ENCODE data around the gene ASIC3.
A peak's percentile ranks its signal among the peaks of the same experiment; 100 is the strongest.

ASIC3 gene

GRCh38 chr7:151076863-151077704 is 28.8 kb downstream of the ASIC3 start:
- Histone ChIP-seq H3K9ac (ENCODE audit: insufficient read length, low read depth) (no peak overlapping the region), H3K36me3 (ENCODE audit: insufficient read depth, insufficient read length, low read length) (peaks cover 58% of the 10 kb centered on the region), H3K9me3 (ENCODE audit: insufficient read depth, low read length) (no peaks in the 10 kb centered on the region), H3K4me3 (ENCODE audit: insufficient read length, low read depth) (no peak overlapping the region), H3K27me3 (ENCODE audit: insufficient read depth, insufficient read length) (no peaks in the 10 kb centered on the region), H3K4me1 (ENCODE audit: insufficient read depth, insufficient read length) (peaks cover 19% of the 10 kb centered on the region)
- no peak for DNase-seq (ENCODE audit: low read depth, low spot score)
- no peak for TF ChIP-seq YY1 (IDR thresholded peaks at IDR 0.05; ENCODE audit: insufficient read depth, insufficient read length)

- H3K4me1 ChIP-seq (ENCODE audit: insufficient read depth, insufficient read length), result peaks cover 19% of the 10 kb centered on the region
- TF ChIP-seq SUZ12 (IDR thresholded peaks at IDR 0.05; ENCODE audit: extremely low read depth, insufficient read depth, insufficient read length), result no peak
- no peak for TF ChIP-seq ZNF274 (IDR thresholded peaks at IDR 0.05; ENCODE audit: low read depth, low read length)
- TF ChIP-seq YY1 (IDR thresholded peaks at IDR 0.05; ENCODE audit: insufficient read depth, insufficient read length), result no peak
- no peaks in the 10 kb centered on the region for H3K9me3 ChIP-seq (ENCODE audit: insufficient read depth, low read length)
- peaks cover 53% of the 10 kb centered on the region for H3K36me3 ChIP-seq (ENCODE audit: insufficient read depth, insufficient read length, low read length)
- H3K4me3 ChIP-seq (ENCODE audit: insufficient read length, low read depth), result no peak overlapping the region
- H3K9ac ChIP-seq (ENCODE audit: insufficient read length, low read depth), result peak overlapping the region; percentile 50
- no peak for DNase-seq (ENCODE audit: low read depth, low spot score)
- H3K27me3 ChIP-seq (ENCODE audit: insufficient read depth, insufficient read length), result no peaks in the 10 kb centered on the region
Observed at GRCh38 chr7:151077705-151078232, 29.4 kb downstream of the ASIC3 start.

- TF ChIP-seq ZNF274 (IDR thresholded peaks at IDR 0.05; ENCODE audit: low read depth, low read length) (no peak), SUZ12 (IDR thresholded peaks at IDR 0.05; ENCODE audit: extremely low read depth, insufficient read depth, insufficient read length) (no peak), YY1 (IDR thresholded peaks at IDR 0.05; ENCODE audit: insufficient read depth, insufficient read length) (no peak)
- peaks cover 19% of the 10 kb centered on the region for H3K4me1 ChIP-seq (ENCODE audit: insufficient read depth, insufficient read length)
- H3K9ac ChIP-seq (ENCODE audit: insufficient read length, low read depth), result peak overlapping the region; percentile 50
- H3K36me3 ChIP-seq (ENCODE audit: insufficient read depth, insufficient read length, low read length), result peaks cover 51% of the 10 kb centered on the region
- no peaks in the 10 kb centered on the region for H3K27me3 ChIP-seq (ENCODE audit: insufficient read depth, insufficient read length)
- DNase-seq (ENCODE audit: low read depth, low spot score), result no peak
- H3K9me3 ChIP-seq (ENCODE audit: insufficient read depth, low read length), result no peaks in the 10 kb centered on the region
- H3K4me3 ChIP-seq (ENCODE audit: insufficient read length, low read depth), result no peak overlapping the region
Observed at GRCh38 chr7:151078233-151079040, 30.1 kb downstream of the ASIC3 start.

- Histone ChIP-seq H3K9me3 (ENCODE audit: insufficient read depth, low read length) (no peaks in the 10 kb centered on the region), H3K4me1 (ENCODE audit: insufficient read depth, insufficient read length) (peaks cover 19% of the 10 kb centered on the region), H3K36me3 (ENCODE audit: insufficient read depth, insufficient read length, low read length) (peaks cover 41% of the 10 kb centered on the region)
Observed at GRCh38 chr7:151079199-151079910, 31.0 kb downstream of the ASIC3 start.

GRCh38 chr7:151080067-151080521 is 31.8 kb downstream of the ASIC3 start:
- peaks cover 34% of the 10 kb centered on the region for H3K36me3 ChIP-seq (ENCODE audit: insufficient read depth, insufficient read length, low read length)
- H3K9me3 ChIP-seq (ENCODE audit: insufficient read depth, low read length), result no peaks in the 10 kb centered on the region
- peak overlapping the region; percentile 97 for H3K9ac ChIP-seq (ENCODE audit: insufficient read length, low read depth)
- DNase-seq (ENCODE audit: low read depth, low spot score), result no peak
- peaks cover 19% of the 10 kb centered on the region for H3K4me1 ChIP-seq (ENCODE audit: insufficient read depth, insufficient read length)
- peak overlapping the region; percentile 88 for H3K4me3 ChIP-seq (ENCODE audit: insufficient read length, low read depth)
- peaks cover 11% of the 10 kb centered on the region for H3K27me3 ChIP-seq (ENCODE audit: insufficient read depth, insufficient read length)
- no peak for TF ChIP-seq ZNF274 (IDR thresholded peaks at IDR 0.05; ENCODE audit: low read depth, low read length)
- TF ChIP-seq SUZ12 (IDR thresholded peaks at IDR 0.05; ENCODE audit: extremely low read depth, insufficient read depth, insufficient read length), result no peak
- no peak for TF ChIP-seq YY1 (IDR thresholded peaks at IDR 0.05; ENCODE audit: insufficient read depth, insufficient read length)

More at GRCh38 chr7:151079199-151079910, 31.0 kb downstream of the ASIC3 start:
- no peak for DNase-seq (ENCODE audit: low read depth, low spot score)
- TF ChIP-seq SUZ12 (IDR thresholded peaks at IDR 0.05; ENCODE audit: extremely low read depth, insufficient read depth, insufficient read length) (no peak), ZNF274 (IDR thresholded peaks at IDR 0.05; ENCODE audit: low read depth, low read length) (no peak), YY1 (IDR thresholded peaks at IDR 0.05; ENCODE audit: insufficient read depth, insufficient read length) (no peak)
- peak overlapping the region; percentile 88 for H3K4me3 ChIP-seq (ENCODE audit: insufficient read length, low read depth)
- peak overlapping the region; percentile 97 for H3K9ac ChIP-seq (ENCODE audit: insufficient read length, low read depth)
- H3K27me3 ChIP-seq (ENCODE audit: insufficient read depth, insufficient read length), result peaks cover 8% of the 10 kb centered on the region

- peaks cover 20% of the 10 kb centered on the region for H3K4me1 ChIP-seq (ENCODE audit: insufficient read depth, insufficient read length)
- H3K27me3 ChIP-seq (ENCODE audit: insufficient read depth, insufficient read length), result peaks cover 11% of the 10 kb centered on the region
- TF ChIP-seq YY1 (IDR thresholded peaks at IDR 0.05; ENCODE audit: insufficient read depth, insufficient read length), result peak; percentile 84
- no peak for TF ChIP-seq SUZ12 (IDR thresholded peaks at IDR 0.05; ENCODE audit: extremely low read depth, insufficient read depth, insufficient read length)
- H3K9me3 ChIP-seq (ENCODE audit: insufficient read depth, low read length), result no peaks in the 10 kb centered on the region
- DNase-seq (ENCODE audit: low read depth, low spot score), result no peak
- peak within 1 kb of the TSS; percentile 88 for H3K4me3 ChIP-seq (ENCODE audit: insufficient read length, low read depth)
- H3K36me3 ChIP-seq (ENCODE audit: insufficient read depth, insufficient read length, low read length), result peaks cover 28% of the 10 kb centered on the region
- H3K9ac ChIP-seq (ENCODE audit: insufficient read length, low read depth), result peak within 1 kb of the TSS; percentile 97
Observed at GRCh38 chr7:151080522-151081169, 32.3 kb downstream of the ASIC3 start, which contains the start of gene FASTK. FASTK (minus strand) TSS chr7:151080809; CDS start chr7:151080766, 43 bp downstream.

Data from NT2/D1 (cell line).